ENCODE results near the gene MAN2A2.
"Not testable (repeated sequence)": the region's sequence is repeated elsewhere in the genome, so short reads cannot be mapped to it uniquely, and the experiment has no call there.

The MAN2A2 gene

DNA sequence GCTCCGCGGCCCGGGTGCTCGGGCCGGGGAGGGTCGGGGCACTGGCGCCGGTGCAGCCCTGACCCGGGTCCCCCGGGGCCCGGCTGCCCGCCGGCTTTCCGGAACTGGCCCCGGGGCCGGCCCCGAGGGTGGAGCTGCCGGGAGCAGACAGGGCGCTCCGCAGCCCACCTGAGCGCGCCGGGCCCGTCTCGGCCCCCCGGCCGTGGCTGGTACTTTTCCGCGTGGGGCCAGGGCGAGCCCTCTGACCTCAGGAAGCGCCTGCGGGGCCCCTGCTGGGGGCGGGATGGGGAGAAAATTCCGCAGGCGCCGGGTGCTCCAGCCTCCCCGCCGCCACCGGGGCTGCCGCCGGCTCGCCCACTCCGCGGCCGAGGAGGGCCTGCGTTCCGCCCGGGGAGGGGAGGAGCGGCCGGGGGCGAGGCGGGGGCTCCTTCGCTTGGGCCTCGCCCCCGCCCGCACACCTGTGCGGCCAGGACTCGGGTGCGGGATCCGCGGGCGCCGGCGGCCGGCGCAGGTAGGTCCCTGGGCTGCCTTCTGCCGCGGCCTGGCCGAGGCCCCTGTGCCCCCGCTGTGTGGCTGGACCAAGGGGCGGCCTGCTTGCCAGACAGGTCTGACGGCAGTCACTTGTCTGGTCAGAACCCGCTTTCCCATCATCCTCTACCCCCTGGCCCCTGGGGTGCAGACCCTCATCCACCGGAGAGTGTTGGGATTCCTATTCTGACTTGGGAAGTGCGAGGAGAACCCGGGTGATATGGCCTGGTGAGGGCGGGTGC is 31.2 kb upstream of the MAN2A2 start:
- no peak for DNase-seq

DNA sequence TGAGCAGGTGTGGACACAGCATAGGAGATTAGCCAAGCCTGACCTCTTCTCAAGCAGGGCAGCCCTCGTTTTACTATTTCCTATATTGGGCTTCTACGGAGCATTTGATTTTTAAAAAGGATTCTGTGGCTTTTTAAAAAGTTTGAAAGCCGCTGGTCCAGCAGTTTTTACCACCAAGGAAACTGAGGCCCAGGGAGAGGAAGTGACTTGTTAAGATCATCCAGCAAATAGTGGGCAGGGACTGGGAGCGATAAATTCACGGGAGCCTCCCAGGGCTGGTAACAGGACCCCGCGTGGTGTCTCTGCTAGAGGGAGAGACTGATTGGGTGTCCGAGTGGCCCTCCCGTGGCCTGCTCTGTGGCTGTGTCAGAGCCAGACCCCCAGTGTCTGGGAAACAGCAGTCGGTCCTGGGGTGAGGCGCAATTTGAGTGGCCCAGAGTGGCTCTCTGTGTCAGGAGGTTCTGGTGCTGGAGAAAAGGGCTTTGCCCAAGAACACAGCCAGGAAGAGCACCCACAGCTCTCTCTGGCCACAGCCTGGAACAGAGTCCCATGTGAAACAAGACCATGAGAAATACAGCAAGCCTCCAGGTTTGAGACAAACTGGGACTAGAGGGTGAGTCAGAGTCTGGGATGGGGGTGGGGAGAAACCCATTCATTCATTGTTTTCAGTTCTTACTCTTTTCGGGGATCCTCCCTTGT is 30.5 kb upstream of the MAN2A2 start:
- DNase-seq: peak; percentile 72

DNA sequence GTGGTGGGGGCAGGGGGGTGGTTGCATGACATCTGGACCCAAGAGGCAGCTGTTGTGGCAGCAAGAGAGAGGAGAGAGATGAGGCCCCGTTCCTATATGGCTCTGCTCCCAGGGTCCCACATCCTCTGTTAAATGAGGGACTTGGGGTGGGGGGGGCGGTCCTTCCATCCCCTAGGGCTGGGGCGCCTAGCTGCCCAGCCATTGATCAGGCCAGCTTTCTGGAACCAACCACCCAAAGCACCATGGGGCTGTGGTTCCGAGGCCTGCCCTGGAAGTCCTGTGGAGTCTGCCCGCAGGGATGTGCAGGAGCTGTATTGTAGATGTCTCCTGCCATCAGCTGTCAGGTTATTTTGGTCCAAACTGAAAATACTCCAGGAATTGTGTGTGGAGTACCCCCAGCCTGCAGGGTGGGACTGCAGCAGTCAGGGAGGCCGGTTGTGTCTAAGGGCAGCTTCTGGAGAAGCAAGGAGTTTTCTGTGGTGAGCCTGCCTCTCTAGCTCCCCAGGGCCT is 29.6 kb upstream of the MAN2A2 start:
- no peak for DNase-seq

DNA sequence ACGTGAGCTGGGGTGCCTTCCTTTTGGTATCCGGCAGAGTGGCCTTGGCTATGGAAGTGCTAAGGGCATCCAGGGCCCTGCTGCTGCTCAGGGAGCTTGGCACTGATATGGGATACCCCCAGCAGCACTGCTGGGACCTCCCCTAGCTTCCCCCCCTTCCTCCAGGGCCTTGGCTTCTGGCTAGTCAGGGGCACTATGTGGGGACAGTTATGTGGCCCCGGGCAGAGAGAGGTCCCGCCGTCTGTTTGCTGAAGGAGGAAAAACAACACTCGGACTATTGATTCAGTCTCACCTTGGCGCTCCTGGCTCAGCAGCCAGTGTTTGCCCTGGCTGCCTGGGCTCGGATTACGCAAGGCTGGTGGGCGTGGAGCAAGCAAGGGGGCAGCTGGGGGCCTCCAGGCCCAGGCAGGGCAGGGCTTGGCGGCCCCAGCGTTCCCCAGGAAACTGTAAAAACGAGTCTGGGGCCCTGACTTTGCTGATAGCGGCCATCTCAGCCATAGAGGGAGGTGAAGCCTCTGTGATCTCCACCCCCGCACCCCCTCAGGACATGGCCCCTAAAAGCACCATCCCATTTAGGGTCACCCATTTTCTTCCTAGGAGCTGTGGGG is 29.0 kb upstream of the MAN2A2 start:
- DNase-seq: no peak

DNA sequence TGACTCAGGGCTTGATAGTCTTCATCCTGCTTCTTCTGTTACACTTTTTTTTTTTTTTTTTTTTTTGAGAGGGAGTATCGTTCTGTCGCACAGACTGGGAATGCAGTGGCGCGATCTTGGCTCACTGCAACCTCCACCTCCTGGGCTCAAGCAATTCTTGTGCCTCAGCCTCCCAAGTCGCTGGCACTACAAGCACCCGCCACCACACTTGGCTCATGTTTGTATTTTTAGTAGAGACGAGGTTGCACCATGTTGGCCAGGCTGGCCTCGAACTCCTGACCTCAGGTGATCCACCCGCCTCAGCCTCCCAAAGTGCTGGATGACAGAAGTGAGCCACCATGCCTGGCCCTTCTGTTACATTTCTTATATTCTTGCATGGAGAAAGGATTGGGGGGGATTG is 28.1 kb upstream of the MAN2A2 start:
- not testable (repeated sequence) for DNase-seq

DNA sequence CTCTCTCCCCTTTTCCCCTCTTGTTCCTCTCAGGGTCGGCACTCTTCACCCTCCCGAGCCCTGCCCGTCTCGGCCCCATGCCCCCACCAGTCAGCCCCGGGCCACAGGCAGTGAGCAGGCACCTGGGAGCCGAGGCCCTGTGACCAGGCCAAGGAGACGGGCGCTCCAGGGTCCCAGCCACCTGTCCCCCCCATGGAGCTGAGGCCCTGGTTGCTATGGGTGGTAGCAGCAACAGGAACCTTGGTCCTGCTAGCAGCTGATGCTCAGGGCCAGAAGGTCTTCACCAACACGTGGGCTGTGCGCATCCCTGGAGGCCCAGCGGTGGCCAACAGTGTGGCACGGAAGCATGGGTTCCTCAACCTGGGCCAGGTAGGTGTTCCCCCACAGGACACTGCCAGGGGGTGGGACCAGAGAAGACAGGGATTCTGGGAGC is 27.5 kb upstream of the MAN2A2 start:
- DNase-seq: no peak

DNA sequence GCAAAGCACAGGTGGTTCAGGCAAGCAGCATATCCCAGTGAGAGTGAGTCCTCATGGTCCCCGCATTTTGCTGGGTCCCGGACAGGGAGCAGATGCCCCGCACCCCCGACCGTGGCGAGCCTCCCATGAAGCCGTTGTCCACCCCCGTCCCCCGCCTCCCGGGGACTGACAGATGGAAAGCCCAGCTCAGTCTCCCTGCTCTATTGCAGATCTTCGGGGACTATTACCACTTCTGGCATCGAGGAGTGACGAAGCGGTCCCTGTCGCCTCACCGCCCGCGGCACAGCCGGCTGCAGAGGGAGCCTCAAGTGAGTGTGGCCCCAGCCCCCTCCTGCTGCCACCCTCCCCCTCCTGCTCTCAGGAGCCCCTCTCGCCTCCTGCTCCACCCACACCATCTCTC is 27.1 kb upstream of the MAN2A2 start:
- DNase-seq: no peak

DNA sequence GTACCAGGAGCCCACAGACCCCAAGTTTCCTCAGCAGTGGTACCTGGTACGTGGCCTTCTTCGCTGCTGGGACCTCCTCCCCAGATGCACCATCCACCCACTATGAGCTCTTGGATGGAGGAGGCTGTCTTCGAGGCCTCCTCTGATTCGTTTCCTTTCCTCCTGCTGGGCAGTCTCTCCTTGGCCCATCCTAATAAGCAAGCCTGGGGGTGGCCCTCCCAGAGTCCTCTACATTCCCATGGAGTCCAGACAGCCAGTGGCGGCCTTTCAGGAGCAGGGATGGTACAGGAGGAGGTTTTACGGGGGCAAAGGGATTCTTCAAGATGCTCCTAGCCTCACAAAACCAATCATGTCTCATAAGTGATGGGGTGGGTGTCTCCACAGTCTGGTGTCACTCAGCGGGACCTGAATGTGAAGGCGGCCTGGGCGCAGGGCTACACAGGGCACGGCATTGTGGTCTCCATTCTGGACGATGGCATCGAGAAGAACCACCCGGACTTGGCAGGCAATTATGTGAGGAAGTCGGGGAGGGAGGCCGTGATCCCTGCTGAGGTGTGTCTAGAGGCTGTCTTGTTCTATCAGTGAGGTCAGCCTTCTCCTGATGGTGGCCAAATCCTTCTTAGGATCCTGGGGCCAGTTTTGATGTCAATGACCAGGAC is 26.5 kb upstream of the MAN2A2 start:
- no peak for DNase-seq

DNA sequence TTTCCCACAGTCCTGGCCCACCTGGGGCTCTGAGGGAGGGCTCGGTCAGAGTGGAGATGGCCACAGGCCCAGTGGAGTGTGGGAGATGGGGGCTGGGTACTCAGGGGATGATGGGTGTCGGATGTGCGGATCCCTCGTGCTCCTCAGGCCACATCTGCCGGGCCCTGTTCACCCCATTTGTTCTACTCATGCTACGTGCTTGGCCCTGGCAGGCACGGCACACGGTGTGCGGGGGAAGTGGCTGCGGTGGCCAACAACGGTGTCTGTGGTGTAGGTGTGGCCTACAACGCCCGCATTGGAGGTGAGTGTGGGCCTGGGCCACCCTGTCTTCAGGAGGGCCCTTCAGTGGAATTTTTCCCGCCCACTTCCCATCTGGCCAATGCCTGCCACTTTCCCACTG is 25.8 kb upstream of the MAN2A2 start:
- no peak for DNase-seq

DNA sequence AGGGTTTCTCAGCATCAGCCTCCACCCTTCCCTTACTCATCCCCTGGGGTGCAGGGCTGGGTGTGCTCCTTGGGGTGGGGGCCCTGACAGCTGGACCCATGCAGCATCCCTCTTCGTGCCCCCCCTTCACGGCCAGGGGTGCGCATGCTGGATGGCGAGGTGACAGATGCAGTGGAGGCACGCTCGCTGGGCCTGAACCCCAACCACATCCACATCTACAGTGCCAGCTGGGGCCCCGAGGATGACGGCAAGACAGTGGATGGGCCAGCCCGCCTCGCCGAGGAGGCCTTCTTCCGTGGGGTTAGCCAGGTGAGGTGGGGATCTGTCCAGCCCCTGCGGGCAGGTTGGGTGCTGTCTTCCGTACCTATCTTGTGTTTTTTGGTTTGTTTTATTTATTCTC is 25.1 kb upstream of the MAN2A2 start:
- no peak for DNase-seq

DNA sequence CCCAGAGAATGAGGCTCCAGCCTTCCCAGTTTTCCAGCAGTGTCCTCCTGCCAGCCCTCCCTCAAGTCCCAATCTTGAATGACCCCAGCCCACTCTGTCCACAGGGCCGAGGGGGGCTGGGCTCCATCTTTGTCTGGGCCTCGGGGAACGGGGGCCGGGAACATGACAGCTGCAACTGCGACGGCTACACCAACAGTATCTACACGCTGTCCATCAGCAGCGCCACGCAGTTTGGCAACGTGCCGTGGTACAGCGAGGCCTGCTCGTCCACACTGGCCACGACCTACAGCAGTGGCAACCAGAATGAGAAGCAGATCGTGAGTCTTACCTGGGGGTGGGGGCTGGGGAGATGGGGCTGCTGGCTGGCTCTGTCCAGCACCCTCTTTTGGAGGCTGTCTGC is 24.4 kb upstream of the MAN2A2 start:
- no peak for DNase-seq

DNA sequence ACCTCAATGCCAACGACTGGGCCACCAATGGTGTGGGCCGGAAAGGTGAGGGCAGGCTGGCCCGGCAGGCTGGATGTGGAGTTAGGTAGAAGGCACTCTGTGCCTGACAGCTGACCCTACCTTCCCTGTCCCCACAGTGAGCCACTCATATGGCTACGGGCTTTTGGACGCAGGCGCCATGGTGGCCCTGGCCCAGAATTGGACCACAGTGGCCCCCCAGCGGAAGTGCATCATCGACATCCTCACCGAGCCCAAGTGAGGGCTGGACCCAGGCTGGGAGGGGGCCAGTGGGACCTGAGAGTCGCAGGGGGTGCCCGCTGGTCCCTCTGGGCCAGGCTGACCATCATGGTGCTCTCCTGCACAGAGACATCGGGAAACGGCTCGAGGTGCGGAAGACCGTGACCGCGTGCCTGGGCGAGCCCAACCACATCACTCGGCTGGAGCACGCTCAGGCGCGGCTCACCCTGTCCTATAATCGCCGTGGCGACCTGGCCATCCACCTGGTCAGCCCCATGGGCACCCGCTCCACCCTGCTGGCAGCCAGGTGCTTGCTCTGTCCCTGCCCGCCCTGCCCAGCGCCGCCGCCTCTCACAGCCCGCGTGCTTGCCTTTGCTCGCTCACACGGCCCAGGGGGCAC is 23.3 kb upstream of the MAN2A2 start:
- no peak for DNase-seq

DNA sequence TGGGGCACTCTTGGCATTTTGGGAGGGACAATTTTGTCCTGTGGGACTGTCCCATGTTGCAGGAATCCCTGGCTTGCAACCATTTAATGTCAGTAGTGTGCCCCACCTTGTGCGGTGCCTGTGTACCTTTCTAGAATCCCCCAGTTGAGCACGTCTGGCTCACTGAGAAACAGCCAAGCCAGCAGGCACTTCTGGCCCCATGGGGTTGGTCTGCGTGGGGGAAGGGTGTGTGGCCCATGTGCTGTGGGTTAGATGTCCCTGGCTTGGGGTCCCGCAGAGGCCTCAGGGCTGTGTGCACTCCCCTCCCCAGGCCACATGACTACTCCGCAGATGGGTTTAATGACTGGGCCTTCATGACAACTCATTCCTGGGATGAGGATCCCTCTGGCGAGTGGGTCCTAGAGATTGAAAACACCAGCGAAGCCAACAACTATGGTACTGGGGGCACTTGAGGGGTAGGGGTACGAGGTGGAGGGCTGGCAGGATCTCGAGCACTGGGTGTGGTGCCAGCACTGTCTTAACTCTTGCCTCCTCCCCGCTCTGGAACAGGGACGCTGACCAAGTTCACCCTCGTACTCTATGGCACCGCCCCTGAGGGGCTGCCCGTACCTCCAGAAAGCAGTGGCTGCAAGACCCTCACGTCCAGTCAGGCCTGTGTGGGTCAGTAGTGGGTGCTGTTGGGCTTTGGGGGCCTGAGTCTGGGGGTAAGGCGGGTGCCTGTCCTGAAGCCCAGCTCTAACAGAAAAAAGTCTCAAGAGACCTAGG is 22.5 kb upstream of the MAN2A2 start:
- no peak for DNase-seq

DNA sequence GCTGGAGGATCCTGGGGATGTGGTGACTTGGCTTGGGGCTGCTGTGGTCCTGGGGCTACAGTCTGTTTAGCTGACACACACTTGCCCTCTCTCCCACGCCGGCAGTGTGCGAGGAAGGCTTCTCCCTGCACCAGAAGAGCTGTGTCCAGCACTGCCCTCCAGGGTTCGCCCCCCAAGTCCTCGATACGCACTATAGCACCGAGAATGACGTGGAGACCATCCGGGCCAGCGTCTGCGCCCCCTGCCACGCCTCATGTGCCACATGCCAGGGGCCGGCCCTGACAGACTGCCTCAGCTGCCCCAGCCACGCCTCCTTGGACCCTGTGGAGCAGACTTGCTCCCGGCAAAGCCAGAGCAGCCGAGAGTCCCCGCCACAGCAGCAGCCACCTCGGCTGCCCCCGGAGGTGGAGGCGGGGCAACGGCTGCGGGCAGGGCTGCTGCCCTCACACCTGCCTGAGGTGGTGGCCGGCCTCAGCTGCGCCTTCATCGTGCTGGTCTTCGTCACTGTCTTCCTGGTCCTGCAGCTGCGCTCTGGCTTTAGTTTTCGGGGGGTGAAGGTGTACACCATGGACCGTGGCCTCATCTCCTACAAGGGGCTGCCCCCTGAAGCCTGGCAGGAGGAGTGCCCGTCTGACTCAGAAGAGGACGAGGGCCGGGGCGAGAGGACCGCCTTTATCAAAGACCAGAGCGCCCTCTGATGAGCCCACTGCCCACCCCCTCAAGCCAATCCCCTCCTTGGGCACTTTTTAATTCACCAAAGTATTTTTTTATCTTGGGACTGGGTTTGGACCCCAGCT is 21.7 kb upstream of the MAN2A2 start:
- DNase-seq: no peak

DNA sequence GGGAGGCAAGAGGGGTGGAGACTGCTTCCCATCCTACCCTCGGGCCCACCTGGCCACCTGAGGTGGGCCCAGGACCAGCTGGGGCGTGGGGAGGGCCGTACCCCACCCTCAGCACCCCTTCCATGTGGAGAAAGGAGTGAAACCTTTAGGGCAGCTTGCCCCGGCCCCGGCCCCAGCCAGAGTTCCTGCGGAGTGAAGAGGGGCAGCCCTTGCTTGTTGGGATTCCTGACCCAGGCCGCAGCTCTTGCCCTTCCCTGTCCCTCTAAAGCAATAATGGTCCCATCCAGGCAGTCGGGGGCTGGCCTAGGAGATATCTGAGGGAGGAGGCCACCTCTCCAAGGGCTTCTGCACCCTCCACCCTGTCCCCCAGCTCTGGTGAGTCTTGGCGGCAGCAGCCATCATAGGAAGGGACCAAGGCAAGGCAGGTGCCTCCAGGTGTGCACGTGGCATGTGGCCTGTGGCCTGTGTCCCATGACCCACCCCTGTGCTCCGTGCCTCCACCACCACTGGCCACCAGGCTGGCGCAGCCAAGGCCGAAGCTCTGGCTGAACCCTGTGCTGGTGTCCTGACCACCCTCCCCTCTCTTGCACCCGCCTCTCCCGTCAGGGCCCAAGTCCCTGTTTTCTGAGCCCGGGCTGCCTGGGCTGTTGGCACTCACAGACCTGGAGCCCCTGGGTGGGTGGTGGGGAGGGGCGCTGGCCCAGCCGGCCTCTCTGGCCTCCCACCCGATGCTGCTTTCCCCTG is 21.0 kb upstream of the MAN2A2 start:
- DNase-seq: no peak

DNA sequence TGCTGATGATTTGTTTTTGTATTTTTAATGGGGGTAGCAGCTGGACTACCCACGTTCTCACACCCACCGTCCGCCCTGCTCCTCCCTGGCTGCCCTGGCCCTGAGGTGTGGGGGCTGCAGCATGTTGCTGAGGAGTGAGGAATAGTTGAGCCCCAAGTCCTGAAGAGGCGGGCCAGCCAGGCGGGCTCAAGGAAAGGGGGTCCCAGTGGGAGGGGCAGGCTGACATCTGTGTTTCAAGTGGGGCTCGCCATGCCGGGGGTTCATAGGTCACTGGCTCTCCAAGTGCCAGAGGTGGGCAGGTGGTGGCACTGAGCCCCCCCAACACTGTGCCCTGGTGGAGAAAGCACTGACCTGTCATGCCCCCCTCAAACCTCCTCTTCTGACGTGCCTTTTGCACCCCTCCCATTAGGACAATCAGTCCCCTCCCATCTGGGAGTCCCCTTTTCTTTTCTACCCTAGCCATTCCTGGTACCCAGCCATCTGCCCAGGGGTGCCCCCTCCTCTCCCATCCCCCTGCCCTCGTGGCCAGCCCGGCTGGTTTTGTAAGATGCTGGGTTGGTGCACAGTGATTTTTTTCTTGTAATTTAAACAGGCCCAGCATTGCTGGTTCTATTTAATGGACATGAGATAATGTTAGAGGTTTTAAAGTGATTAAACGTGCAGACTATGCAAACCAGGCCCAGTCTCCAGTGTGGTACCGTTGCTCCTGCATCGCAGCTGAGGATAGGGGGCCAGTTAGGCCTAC is 20.1 kb upstream of the MAN2A2 start:
- DNase-seq: no peak

DNA sequence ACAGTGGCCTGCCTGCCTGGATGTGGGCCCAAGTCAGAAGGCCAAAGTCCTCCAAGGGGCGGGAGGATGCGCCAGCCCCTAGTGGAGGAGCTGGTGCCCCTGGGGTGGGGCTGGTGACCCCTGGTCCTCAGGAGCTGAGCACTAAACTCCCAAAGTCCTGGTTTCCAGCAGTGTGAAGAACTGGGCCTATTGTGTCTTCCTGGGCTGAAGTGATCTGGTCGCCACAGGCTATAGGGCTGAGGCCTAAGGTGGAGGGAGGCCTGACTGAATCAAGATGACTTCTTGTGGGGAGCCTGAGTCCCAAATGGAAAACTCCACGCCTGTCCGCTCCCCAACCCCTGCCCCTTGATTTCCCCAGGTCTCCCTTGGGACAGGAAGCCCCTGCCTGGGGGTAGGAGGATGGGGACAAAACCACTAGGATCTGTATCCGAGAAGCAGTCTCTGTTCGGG is 19.6 kb upstream of the MAN2A2 start:
- no peak for DNase-seq

DNA sequence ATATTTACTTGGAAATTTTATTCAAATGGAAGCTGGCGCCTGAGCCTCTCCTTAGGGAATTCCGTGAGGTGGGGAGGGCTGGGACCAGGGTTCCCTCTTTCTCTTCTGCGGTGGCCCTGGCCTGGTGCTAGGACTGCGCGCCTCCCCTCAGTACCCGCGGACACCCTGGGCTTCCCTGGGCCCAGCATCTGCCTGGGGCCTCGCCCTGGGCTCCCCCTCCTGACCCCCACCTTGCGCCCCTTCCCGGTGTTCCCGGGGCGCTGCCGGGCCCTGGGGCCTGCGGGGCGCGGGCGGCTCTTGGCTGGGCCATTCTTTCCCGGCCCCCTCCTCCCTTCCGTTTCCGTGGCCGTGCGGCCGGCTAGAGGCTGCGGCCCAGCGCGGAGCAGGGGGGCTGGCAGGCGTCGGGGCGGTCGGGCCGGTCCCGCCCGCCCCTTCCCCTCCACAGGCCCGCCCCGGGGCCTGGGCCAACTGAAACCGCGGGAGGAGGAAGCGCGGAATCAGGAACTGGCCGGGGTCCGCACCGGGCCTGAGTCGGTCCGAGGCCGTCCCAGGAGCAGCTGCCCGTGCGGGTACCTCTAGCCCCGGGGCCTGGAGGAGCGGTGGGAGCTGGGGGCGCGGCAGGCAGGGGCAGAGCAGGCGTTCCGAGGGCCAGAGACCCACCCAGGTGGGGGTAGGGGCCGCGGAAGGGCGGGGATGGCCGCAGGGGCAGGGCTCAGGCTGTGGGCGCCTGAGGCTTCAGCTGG is 19.0 kb upstream of the MAN2A2 start, which contains the start of gene FES:
Gene FES (plus strand): TSS at position 529 of the 743 bp plus-strand sequence. CDS start 542 bp downstream, outside the sequence.
- DNase-seq: no peak
